Sigmoid colon (tissue), 7 donors: ENCODE data around the gene HGS. TPM values are rescaled to one million over a fixed set of nuclear protein-coding genes. Genes with fewer than 3 reads are reported as not detected.

Source experiments
- DNase-seq: peaks from one replicate; pipeline ENCODE4 v3.0.0-alpha.2; 2019
- H3K27ac ChIP-seq, 4 donors: fragments of 200-600 bp; sonication (generic); one replicate each; pipeline ENCODE4 v1.5.1; 2016 to 2019; ENCODE audit warnings: mild to moderate bottlenecking in 1 of 4
- H3K27me3 ChIP-seq, 3 donors: fragments of 200-600 bp; sonication (generic); one replicate each; pipeline ENCODE4 v1.5.1; 2019; ENCODE audit warnings: mild to moderate bottlenecking in 1 of 3
- H3K36me3 ChIP-seq, 4 donors: fragments of 200-600 bp; sonication (generic); one replicate each; pipeline ENCODE4 v1.5.1; 2016 to 2019
- H3K4me1 ChIP-seq, 4 donors: fragments of 200-600 bp; sonication (generic); one replicate each; pipeline ENCODE4 v1.5.1; 2017 to 2019
- H3K4me3 ChIP-seq, 4 donors: fragments of 200-600 bp; sonication (generic); one replicate each; pipeline ENCODE4 v1.5.1; 2017 to 2019; ENCODE audit warnings: mild to moderate bottlenecking in 2 of 4, moderate library complexity in 1 of 4
- H3K9me3 ChIP-seq, 4 donors: fragments of 200-600 bp in 3 of 4; sonication (generic) in 3 of 4; one replicate each; pipeline versions ENCODE4 v1.5.1 to v1.6.1; 2013 to 2019
- CTCF ChIP-seq, 4 experiments: fragments of 450-650 bp in 3 of 4; fragments of 200-600 bp in 1 of 4; IDR thresholded peaks; one replicate each; pipeline ENCODE4 v1.5.1; 2016 to 2019; ENCODE audit warnings: antibody characterized with exemption in 4 of 4, mild to moderate bottlenecking in 3 of 4, moderate library complexity in 2 of 4
- EP300 ChIP-seq, 4 donors: sonication (generic); formaldehyde crosslinking; IDR thresholded peaks; one replicate each; pipeline ENCODE4 v1.6.1; 2017; ENCODE audit warnings: antibody characterized with exemption in 4 of 4
- POLR2A ChIP-seq, 2 donors: fragments of 450-650 bp; IDR thresholded peaks; one replicate each; pipeline ENCODE4 v1.6.1; 2016; ENCODE audit warnings: antibody characterized with exemption in 2 of 2, mild to moderate bottlenecking in 2 of 2, moderate library complexity in 2 of 2
- POLR2AphosphoS5 ChIP-seq, 4 donors: sonication (generic); formaldehyde crosslinking; IDR thresholded peaks; one replicate each; pipeline ENCODE4 v1.6.1; 2017; ENCODE audit warnings: antibody characterized with exemption in 4 of 4
- WGBS, 2 donors: extraction: QIAGEN DNeasy Blood & Tissue Kit; methylation state at CpG; one replicate each; pipeline ENCODE4 v1.1.7; 2013; 5-methylcytosine and 5-hydroxymethylcytosine counted together
- intact Hi-C: fragments of 100-400 bp; cut with DNase I; formaldehyde crosslinking; loops from one replicate; pipeline ENCODE4 v1.15.1; 2023
- polyA plus RNA-seq, 3 donors: library from polyadenylated mRNA; stranded (reverse); fragments of 200-250 nt; gene quantifications; one replicate each; pipeline ENCODE4 v1.2.3, GENCODE V29; 2013
- total RNA-seq, 4 donors: library from RNA; depleted of rRNA; stranded (reverse); fragments of >200 nt; gene quantifications; one replicate each; pipeline ENCODE4 v1.1.0, GENCODE V29; 2016
- donor health status: healthy with polysubstance abuse.
- donor health status: Bipolar disorder and iron deficiency.
- donor health status: healthy.

Gene HGS
- total and polyA plus RNA-seq, 7 donors: 36.7 to 143 (median 52.9) TPM

GRCh38 chr17:81680150-81680549, 3.7 kb upstream of the HGS start:
- intact Hi-C loops: loop anchor here (5.0 kb wide), 1 partner anchor 43 kb away; the partner anchor contains the start of genes NPLOC4 and TSPAN10
- no peak overlapping the region for H3K4me3 ChIP-seq
- H3K36me3 ChIP-seq: peaks cover 0 to 14% (median 0%) of the 10 kb centered on the region in 4 donors
- H3K9me3 ChIP-seq: no peaks in the 10 kb centered on the region
- no peaks in the 10 kb centered on the region for H3K27me3 ChIP-seq
- peaks cover 0 to 25% (median 22%) of the 10 kb centered on the region in 4 donors for H3K4me1 ChIP-seq
- WGBS, 2 donors: 79 to 87% methylated on average over 11 of the region's 11 CpGs
- TF ChIP-seq POLR2A (IDR thresholded peaks at IDR 0.05): no peak
- no peak for TF ChIP-seq CTCF (IDR thresholded peaks at IDR 0.05)
- TF ChIP-seq EP300 (IDR thresholded peaks at IDR 0.05): no peak
- no peak for TF ChIP-seq POLR2AphosphoS5 (IDR thresholded peaks at IDR 0.05)
- DNase-seq: no peak
- no peak overlapping the region for H3K27ac ChIP-seq

DNA sequence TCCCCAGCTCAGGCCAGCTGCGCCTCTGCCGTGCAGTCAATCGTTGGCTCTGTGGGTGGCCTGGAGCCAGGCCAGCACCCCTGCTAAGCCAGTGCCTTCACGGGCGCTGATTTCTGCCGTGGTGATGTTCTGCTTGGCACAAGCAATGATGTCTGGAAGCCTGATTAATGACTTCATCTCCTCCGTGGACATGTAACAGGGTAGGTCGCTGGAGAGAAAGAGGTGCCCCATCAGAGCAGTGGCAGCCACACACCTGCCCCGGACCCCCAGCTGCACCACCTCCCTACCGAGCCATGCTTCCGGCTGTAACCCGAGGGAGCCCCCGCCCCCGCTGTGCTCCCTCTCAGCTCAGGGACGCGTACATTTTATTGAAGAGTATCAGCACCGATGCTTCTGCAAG, 2.1 kb upstream of the HGS start:
- H3K4me1 ChIP-seq: peaks cover 0 to 32% (median 31%) of the 10 kb centered on the region in 4 donors
- no peak overlapping the region for H3K4me3 ChIP-seq
- WGBS, 2 donors: 89 to 90% methylated on average over 17 of the region's 17 CpGs
- H3K27me3 ChIP-seq: no peaks in the 10 kb centered on the region
- no peaks in the 10 kb centered on the region for H3K9me3 ChIP-seq
- TF ChIP-seq EP300 (IDR thresholded peaks at IDR 0.05): no peak
- TF ChIP-seq POLR2A (IDR thresholded peaks at IDR 0.05): no peak
- no peak for TF ChIP-seq CTCF (IDR thresholded peaks at IDR 0.05)
- TF ChIP-seq POLR2AphosphoS5 (IDR thresholded peaks at IDR 0.05): no peak
- H3K36me3 ChIP-seq: peaks cover 5 to 21% (median 7%) of the 10 kb centered on the region in 4 donors
- no peak overlapping the region for H3K27ac ChIP-seq
- intact Hi-C loops: loop anchor here (5.0 kb wide), 1 partner anchor 44 kb away; the partner anchor contains the start of genes NPLOC4 and TSPAN10
- DNase-seq: no peak

DNA sequence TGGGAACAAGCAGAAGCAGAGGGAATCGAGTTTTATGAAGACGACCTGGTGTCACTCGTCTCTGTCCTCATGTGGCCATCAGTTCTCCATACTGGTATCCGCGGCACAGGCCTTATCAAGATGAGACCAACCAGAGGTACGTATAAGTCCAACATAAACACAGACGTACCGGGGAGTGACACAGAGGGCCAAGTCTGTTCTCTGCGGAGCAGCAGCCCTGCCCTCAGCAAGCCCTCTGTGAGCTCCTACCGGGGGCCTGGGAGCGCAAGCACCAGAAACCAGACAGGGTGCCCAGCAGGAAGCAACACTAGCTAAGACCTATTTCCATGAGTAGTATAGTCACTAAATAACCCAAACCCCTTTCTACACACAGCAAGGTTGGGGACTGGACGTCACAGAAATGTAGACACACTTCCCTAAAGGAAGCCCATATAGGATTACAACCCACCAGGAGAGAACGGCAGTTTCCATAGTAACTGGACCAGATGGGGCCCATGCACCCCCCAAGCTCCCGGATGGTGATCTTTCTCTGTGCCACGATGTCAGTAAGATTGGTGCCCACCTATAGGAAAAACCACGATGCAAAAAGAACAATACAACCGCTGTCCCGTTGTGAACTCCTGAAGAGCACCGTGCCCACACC, 1.1 kb upstream of the HGS start:
- Histone ChIP-seq H3K36me3 (peaks cover 12 to 31% (median 16%) of the 10 kb centered on the region in 4 donors), H3K9me3 (no peaks in the 10 kb centered on the region), H3K4me1 (peaks cover 0 to 32% (median 31%) of the 10 kb centered on the region in 4 donors), H3K27me3 (no peaks in the 10 kb centered on the region), H3K4me3 (peak overlapping the region; percentile 75 to 97 (median 86)), H3K27ac (peak overlapping the region; percentile 81 to 93 (median 84))
- 42 to 47% methylated on average over 19 of the region's 19 CpGs for WGBS, 2 donors
- intact Hi-C loops: loop anchor here (5.0 kb wide), 1 partner anchor 45 kb away; the partner anchor contains the start of genes NPLOC4 and TSPAN10
- TF ChIP-seq POLR2AphosphoS5 (IDR thresholded peaks at IDR 0.05) (no peak), EP300 (IDR thresholded peaks at IDR 0.05) (no peak), CTCF (IDR thresholded peaks at IDR 0.05) (no peak), POLR2A (IDR thresholded peaks at IDR 0.05) (no peak)
- no peak for DNase-seq

DNA sequence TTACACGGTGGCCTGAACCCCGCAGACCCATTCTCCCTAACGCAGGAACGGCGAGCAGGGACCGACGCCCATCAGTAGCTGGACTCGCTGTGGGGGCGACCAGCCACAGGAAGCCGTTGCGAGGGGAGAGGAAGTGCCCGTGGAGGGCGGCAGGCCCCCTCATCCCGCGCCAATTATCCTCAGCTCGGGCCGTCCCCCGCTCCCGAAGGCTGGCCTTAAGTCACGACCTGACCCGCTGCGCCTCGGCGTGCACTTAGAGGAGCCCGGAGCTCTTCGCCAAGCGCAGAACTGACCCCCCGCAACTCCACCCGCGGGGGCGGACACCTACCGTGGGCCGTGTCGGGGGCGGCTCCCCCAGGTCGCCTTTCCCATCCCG, 615 bp upstream of the HGS start:
- WGBS, 2 donors: 0 to 1% methylated on average over 37 of the region's 37 CpGs
- Histone ChIP-seq H3K27ac (peak overlapping the region; percentile 81 to 93 (median 84)), H3K27me3 (no peaks in the 10 kb centered on the region), H3K4me3 (peak overlapping the region; percentile 75 to 97 (median 86)), H3K4me1 (peaks cover 0 to 32% (median 31%) of the 10 kb centered on the region in 4 donors), H3K36me3 (peaks cover 12 to 36% (median 21%) of the 10 kb centered on the region in 4 donors), H3K9me3 (no peaks in the 10 kb centered on the region)
- no peak for DNase-seq
- intact Hi-C loops: loop anchor here (5.0 kb wide), 1 partner anchor 46 kb away; the partner anchor contains the start of genes NPLOC4 and TSPAN10
- TF ChIP-seq EP300 (IDR thresholded peaks at IDR 0.05) (no peak), CTCF (IDR thresholded peaks at IDR 0.05) (no peak), POLR2AphosphoS5 (IDR thresholded peaks at IDR 0.05) (no peak), POLR2A (IDR thresholded peaks at IDR 0.05) (no peak)
